Measurements from ENCODE around the gene ANKRD29.
A peak's percentile ranks its signal among the peaks of the same experiment; 100 is the strongest.
"Not testable (repeated sequence)": the region's sequence is repeated elsewhere in the genome, so short reads cannot be mapped to it uniquely, and the experiment has no call there.

ANKRD29 gene

GRCh38 chr18:23645568-23646175 lies 17.0 kb downstream of the ANKRD29 start:
- DNase-seq: no peak

GRCh38 chr18:23643815-23644490 lies 18.8 kb downstream of the ANKRD29 start:
- no peak for DNase-seq

DNA sequence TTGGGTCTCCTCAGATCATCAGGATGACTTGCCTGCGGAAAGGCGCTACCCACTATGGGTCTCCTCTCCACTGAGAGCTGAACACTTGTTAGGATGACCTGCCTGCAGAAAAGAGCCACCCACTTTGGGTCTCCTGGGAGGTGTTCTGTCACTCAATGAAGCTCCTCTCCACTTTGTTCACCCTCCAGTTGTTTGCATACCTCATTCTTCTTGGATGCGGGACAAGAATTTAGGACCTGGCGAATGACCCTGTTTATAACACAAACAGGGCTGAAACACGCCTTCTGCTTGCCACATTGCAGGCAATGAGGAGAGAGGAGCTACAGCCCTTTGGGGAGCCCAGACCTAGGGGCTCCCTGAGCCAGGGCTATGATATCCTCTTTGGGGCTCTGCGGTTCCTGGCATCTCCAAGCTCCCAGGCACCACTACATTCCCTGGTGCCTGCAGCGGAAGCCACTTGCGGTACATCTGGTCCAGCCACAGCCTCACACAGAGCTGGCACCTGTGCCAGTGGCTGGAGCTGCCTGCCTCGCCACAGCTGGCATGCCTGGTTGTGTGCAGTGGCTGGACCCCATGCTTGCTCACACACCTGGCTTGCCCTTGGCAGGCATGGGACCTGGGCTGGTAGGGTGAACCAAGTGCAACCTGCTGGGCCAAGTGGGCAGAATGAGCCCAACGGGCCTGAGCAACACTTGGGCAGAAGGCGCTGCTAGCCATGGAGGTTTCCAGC lies 20.6 kb downstream of the ANKRD29 start:
- DNase-seq: no peak

DNA sequence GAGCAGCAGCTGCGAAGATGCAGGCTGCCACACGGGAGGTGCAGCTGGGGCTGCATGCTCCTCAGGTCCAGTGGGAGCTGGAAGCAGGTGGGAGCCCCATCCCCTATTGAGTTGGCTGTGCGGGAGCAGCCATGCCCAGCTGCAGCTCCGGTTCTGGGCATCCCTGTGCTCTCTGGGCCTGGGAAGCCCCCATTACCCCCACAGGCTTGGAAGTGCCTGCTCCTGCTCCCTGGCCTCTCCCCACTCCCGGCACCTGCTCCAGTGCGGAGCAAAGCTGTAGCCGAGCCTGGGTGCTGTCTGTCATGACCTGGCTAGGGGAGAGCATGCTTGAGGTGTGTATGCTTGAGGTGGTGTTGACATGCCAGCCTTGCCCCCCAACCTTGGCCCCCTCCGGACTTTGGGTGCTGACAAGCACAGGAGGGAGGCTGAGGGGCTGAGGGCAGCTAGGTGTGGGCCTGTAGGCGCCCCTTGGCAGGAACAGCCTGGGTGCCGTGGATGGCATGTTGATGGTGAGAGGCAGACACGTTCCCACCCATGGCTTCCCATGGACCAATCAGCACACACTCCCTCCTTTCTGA lies 21.5 kb downstream of the ANKRD29 start:
- no peak for DNase-seq

- DNase-seq: no peak
Measured at GRCh38 chr18:23640052-23640451, 22.7 kb downstream of the ANKRD29 start.

GRCh38 chr18:23636433-23636832 lies 26.3 kb downstream of the ANKRD29 start:
- DNase-seq: not testable (repeated sequence)

DNA sequence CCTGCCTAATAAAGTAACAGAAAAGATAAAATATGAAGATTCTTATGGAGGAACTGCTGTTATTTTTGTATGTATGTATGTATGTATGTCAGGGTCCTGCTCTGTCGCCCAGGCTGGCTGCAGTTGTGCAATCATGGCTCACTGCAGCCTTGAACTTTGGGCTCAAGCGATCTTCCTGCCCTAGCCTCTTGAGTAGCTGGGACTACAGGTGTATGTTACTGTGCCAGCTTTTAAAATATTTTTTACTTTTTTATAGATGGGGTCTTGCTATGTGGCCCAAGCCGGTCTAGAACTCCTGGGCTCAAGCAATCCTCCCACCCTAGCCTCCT lies 26.7 kb downstream of the ANKRD29 start:
- DNase-seq: no peak

DNA sequence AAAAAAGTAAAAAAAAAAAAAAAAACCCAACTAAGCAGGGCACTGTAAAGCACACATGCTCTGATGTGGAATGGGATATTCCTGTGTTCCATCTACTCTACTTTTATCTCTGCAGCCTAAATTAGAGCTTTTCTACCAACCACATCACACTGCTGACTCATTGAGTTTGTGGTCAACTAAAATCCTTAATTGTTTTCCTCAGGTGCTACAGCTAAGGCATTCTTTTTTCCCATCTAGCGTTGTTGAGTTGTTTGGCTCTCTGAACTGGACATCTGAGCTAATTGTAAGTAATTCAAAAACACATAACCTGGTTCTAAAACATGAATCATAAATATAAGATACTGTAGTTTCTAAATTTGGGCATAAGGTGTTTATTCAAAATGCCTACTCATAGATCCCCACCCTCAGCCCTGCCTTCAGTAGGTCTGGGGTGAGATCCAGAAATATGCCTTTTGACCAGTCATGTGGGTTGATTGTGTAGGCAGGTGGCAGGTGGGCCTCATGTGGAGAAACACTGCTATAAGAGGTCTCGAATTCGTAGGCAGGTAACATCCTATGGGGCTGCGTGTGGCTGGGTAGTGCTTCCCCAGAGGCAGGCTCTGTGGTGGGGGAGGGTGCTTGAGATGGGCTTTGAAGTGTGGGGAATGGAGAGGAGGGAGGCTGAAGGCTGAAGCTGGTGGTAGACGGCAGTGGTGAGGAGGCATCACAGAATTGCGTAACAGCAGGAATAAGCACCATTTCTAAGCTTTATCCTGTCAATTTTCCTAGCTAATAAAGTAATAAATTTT lies 27.2 kb downstream of the ANKRD29 start:
- no peak for DNase-seq

- DNase-seq: no peak
Measured at GRCh38 chr18:23634692-23635091, 28.0 kb downstream of the ANKRD29 start.

GRCh38 chr18:23632615-23633014 lies 30.1 kb downstream of the ANKRD29 start:
- DNase-seq: no peak

GRCh38 chr18:23631746-23632145 lies 31.0 kb downstream of the ANKRD29 start:
- DNase-seq: peak in 1 of 56 donors; percentile 3

DNA sequence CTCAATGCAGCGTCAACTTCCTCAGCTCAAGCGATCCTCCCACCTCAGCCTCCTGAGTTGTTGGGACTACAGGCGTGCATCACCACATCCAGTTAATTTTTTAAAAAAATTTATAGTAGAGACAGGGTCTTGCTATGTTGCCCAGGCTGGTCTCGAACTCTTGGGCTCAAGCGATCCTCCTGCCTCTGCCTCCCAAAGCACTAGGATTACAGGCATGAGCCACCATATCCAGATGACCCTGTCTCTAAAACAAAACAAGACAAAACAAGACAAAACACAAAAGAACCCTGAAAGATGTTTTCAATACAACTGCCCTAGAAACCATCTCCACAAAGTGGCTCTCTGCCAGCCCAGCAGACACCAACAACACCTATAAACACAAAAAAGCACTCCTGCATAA lies 31.4 kb downstream of the ANKRD29 start:
- DNase-seq: no peak

- no peak for DNase-seq
Measured at GRCh38 chr18:23629444-23629946, 33.2 kb downstream of the ANKRD29 start.

DNA sequence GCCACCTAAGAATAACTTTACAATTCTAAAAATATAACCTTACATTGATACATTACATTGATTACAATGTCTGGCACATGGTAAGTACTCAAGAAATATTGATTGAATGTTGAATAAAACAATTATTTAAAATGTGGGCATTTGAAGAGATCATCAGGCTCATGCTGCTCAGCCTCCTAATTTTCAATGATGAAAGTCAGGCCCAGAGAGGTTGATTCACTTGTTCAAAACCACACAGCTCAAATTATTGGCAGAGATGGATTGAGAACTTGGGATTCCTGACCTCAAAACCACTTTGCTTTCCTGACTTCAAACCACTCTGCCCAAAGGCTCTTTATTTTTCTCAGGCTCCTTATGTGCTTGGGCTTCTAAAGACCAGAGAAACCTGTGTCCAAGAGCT lies 34.7 kb downstream of the ANKRD29 start:
- DNase-seq: no peak

DNA sequence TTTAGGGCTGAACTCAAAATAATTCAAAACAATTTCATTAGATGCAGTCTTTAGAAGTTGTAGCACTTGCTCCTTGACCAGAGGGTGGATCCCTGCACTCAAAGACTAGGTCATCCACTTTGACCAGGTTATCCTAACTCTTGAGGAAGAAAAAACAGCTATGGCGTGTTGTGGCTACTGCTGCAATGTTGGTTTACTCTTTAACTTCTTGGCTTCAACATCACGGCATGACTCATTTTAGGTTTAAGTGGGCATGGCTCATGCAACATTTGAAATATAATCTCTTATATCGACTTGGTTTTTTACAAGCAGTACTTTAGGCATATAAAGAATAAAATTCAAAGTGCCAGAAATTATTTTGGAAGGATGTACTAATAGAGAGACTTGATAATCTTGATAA lies 35.4 kb downstream of the ANKRD29 start:
- no peak for DNase-seq

- no peak for DNase-seq
Measured at GRCh38 chr18:23626451-23627279, 36.0 kb downstream of the ANKRD29 start.

- DNase-seq: no peak
Measured at GRCh38 chr18:23623040-23623439, 39.7 kb downstream of the ANKRD29 start.

GRCh38 chr18:23619388-23619881 lies 43.3 kb downstream of the ANKRD29 start:
- peak in 7 of 56 donors; percentile 3 to 39 (median 12) for DNase-seq

DNA sequence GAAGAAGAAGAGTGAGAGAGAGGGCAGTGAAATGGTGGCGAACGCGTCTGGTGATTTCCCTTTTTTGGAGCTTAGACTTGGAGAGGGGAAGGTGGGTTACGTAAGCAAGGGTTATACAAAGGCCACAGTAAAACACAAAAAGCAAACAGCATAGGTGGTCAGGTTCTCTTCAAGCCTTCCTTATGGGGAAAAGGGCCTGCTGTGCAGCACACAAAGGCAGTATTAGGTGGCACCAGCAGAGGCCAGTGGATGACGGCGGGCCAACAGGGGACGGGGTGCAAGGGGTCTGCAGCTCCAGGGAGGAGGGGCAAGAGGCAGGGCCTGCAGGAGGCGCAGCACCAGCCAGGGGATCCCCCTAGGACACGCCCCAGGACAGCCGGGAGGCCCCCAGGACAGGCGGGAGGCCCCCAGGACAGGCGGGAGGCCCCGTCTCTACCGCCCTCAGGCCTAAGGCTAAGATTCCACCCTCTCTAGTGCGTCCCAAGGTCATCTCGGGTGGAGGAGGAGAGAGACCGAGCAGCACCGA lies 43.8 kb downstream of the ANKRD29 start:
- peak in 6 of 56 donors; percentile 7 to 39 (median 13) for DNase-seq
